GM21528 (cell line): ENCODE results near the gene TMED6.
"Not testable (repeated sequence)": the region's sequence is repeated elsewhere in the genome, so short reads cannot be mapped to it uniquely, and the experiment has no call there.

Experiments
- ATAC-seq: cut with Tn5 transposase; IDR thresholded peaks from one replicate; pipeline ENCODE4 v1.9.1; 2021; ENCODE audit warnings: mild to moderate bottlenecking, moderate library complexity; ENCODE audit not compliant: unreplicated experiment, low FRiP score

The TMED6 gene

GRCh38 chr16:69363281-69363717, 11.7 kb upstream of the TMED6 start:
- ATAC-seq: no peak

DNA sequence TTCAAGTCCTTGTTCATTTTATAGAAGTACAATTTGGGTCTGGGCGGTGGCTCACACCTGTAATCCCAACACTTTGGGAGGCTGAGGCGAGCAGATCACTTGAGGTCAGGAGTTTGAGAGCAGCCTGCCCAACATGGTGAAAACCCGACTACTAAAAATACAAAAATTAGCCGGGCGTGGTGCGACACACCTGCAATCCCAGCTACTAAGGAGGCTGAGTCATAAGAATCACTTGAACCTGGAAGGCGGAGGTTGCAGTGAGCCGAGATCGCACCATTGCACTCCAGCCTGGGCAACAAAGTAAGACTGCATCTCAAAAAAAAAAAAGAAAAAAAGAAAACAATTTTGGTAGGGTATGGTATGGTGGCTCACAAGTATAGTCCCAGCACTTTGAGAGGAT, 8.5 kb upstream of the TMED6 start:
- not testable (repeated sequence) for ATAC-seq

GRCh38 chr16:69350536-69351133, 951 bp downstream of the TMED6 start:
- no peak for ATAC-seq

DNA sequence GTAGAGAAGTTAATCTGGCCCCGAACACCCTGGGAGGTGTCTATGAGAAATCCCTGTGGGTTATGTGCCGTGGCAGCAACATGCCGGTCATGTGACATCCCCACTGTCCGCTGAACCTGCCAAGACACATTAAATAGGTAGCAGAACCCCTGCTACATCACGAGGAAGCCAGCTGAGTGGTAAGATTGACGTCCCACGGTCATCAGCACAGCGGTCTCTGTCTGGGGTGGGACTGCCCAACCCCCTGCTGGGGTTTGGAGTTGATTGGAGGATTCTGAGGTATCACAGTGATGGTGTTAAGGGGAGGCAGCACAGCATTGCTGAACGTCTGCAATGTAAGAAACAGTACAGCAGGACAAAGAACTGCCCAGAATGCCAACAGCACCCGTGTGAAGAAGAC, 2.0 kb downstream of the TMED6 start:
- no peak for ATAC-seq

GRCh38 chr16:69348222-69348621, 3.4 kb downstream of the TMED6 start:
- ATAC-seq: no peak

DNA sequence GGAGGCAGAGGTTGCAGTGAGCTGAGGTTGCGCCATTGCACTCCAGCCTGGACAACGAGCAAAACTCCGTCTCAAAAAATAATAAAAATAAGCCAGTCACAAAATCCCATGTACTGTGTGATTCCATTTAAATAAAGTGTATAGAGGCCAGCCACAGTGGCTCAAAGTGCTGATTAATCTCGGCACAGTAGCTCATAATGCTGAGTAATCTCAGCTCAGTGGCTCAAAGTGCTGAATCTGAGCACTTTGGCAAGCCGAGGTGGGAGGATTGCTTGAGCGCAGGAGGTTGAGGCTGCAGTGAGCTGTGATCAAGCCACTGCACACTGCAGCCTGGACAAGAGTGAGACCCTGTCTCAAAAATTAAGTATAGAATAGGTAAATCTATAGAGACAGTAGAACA, 4.9 kb downstream of the TMED6 start:
- no peak for ATAC-seq

DNA sequence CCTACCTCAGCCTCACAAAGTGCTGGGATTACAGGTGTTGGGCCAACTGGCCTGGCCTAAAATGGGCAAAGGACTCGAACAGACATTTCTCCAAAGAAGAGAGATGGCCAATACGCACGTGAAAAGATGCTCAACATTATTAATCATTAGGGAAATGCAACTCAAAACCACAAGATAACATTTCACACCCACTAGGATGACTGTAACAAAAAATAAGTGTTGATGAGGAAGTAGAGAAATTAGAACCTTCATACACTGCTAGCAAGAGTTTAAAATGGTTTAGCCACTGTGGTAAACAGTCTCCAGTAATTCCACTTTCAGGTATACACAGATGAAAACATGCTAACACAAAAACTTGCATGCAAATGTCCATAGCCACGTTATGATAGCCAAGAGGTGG, 5.7 kb downstream of the TMED6 start:
- no peak for ATAC-seq

DNA sequence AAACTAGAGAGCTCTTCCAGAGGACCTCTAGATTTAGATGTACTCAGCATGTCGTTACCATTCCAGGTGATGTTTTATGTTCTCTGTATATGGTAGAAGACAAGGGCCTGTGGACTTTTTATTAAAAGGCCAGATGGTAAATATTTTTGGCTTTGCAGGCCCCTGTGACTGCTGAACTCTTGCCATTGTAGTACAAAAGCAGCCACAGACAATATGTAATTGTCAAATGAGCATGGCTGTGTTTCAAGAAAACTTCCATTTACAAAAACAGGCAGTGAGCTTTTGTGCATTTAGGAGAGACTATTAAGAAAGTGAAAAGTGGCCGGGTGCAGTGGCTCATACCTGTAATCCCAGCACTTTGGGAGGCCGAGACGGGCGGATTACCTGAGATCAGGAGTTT, 7.4 kb downstream of the TMED6 start:
- no peak for ATAC-seq

DNA sequence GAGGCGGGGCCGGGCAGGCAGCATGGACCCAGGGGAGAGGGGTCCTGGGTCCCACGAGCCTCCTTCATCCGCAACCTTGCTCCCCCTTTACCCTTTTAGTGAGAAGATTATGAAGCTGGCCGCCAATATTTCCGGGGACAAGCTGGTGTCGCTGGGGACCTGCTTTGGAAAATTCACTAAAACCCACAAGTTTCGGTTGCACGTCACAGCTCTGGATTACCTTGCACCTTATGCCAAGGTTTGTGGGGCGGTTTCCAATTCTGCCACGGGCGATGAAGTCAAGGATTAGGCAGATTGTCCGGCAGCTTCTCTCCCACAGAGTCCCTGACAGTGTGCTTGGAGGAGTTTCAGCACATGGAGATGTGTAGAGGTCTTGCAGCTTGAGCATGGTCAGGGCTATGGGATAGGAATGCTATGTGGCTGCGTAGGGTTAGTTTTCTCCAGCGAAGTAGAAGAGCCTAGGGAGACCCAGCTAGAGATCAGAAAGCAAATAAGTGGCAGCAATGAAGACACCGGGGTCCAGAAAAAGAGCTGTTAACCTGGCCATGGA, 11.4 kb downstream of the TMED6 start:
- ATAC-seq: peak; percentile 4

DNA sequence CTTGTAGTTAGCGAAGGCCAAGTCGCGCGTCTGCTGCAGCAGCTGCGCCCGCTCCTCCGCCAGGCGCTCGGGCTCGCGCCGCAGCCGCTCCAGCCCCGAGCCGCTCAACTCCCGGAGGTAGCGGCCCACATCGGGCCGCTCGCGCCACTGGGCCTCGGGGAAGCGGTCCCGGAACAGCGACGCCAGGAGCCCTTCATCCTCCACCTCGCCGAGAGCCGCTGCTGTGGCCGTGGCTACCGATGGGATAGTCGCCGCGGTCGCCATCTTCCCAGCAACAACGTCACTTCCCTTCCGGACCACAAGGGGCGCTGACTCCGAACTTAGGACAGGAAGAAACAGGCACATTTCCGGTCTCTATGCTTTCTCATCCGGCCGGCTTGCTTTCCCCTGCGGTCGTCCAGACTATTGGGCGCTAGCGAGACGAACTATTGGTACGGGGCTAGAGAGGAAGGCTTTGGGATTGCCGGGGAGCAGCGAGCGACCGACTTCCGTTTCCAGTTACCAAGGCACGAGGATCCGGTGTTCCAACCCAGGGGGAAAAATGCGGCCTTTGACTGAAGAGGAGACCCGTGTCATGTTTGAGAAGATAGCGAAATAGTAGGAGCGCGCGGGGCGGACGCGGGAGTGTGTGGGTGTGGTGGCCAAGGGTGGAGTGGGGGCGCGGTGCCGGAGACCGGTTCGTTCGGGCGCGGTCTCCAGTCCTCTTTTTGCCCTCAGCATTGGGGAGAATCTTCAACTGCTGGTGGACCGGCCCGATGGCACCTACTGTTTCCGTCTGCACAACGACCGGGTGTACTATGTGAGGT, 12.1 kb downstream of the TMED6 start, which contains the start of the genes COG8 and NIP7:
COG8 (minus strand) TSS at position 276 of the 806 bp plus-strand sequence; CDS start at position 264, 12 bp downstream.
NIP7 (plus strand) TSS at position 484 of the 806 bp plus-strand sequence; CDS start at position 542, 58 bp downstream.
- ATAC-seq: peak; percentile 84

GRCh38 chr16:69338557-69339288, 12.9 kb downstream of the TMED6 start:
- ATAC-seq: no peak

GRCh38 chr16:69334696-69335095, 16.9 kb downstream of the TMED6 start:
- no peak for ATAC-seq

- peak; percentile 91 for ATAC-seq
These were observed 21.1 kb downstream of the TMED6 start, which contains the start of gene PDF for GRCh38 chr16:69330286-69331109. PDF (minus strand) TSS chr16:69330588; CDS start chr16:69330570, 18 bp downstream.

DNA sequence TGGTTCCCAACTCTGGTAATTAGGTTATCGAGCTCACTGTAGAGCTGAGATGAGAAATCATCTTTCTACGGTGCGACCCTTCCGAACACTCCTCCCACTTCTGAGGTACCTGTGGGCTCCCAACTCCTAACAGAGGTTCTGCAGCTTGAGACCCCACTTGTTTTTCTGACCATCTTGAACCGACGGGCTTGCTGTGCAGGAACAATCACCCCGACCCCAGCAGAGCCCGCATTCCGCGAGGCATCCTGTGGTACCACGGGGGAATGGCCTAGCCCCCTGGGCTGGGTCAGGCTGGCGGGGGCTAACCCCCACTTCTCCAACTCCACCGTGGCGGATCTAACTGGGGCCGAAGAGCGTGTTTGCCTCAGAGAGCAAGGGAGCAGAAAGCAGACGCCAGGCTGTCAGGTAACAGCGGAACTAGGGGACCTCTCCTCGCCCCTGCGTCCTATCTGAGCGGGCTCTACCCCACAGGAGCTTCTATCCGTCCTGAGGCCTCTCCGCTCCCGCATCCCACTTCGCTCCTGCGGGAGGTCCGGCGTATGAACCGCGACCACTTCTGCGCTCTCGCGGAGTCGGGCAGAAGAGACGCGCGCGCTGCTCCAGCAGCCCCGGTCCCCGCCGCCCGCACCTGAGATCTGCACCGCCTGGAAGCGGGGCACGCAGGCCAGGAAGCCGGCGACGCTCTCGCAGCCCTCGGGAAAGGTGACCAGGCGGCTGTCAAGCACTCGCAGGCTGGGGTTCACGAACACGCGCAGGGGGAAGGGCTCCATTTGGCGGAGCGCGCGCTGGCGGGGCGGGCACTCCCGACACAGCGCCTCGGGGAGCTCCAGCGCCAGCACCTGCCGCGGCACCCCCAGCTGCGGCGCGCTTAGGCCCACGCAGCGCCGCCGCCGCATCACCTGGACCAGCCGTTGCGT, 22.0 kb downstream of the TMED6 start:
- ATAC-seq: peak; percentile 47

DNA sequence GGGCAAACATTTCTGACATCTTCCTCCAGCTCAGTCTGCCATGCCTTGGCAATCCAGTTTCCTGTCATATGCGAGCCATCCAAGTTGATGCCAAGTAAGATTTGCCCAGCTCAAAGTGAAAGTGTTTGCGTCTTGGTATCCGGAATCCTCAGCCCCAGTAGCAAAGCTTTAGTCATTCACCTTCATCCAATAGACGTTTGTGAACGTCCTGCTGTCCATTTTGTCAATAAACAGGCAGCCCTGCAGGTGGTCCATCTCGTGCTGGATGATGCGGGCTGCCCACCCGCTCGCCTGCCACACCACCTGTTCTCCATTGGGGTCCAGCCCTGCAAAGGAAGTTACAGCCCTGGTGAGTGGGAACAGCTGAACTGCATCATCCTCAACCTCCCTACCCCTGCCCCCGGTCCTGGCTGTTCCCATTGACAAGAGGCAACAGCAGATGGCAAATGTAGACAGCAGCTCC, 22.7 kb downstream of the TMED6 start:
- ATAC-seq: no peak

- ATAC-seq: no peak
These were observed 23.8 kb downstream of the TMED6 start for GRCh38 chr16:69327585-69328310.

DNA sequence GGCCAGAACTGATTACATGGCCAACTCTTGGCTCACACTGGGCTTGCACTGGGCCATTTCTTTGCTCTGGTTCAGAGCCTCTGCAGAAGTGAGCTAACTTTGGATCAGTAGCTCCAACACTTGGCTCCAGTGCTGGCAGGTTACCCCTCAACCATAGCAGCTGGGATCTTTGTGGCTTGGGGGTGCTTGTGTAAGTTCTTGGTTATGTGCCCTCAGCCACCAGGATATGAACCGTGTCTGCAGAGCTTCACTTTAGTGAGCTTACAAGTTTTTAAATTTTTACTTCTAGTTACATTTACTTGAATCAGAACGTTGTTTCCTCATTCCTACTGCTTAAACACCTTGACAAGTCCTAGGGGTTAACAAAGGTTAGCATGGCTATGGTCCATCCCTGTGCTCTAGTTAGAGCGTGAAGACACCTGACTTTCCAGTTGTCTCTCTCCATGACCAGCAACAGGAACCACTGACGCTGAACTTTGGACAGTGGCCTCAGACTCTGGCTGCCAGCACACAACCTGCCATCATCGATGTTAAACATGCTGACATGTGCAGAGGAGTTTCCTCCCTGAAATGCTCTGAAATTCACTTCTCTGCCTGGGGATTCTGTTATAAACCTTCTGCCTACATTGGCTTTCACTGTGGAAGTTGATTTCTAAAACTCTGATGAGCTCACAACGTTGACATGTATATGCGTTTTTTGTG, 25.3 kb downstream of the TMED6 start:
- no peak for ATAC-seq

- no peak for ATAC-seq
These were observed 25.8 kb downstream of the TMED6 start for GRCh38 chr16:69325784-69326171.
